OCI-LY1 (cell line): ENCODE data around the gene SLC29A2.

Experiments used
- H2AFZ ChIP-seq: fragments of 200-600 bp; sonication (generic), shearing (Covaris generic); 2 replicates; pipeline ENCODE4 v1.6.0; 2014; ENCODE audit warnings: antibody characterized with exemption, mild to moderate bottlenecking, low read length
- H3F3A ChIP-seq: fragments of 200-600 bp; sonication (generic), shearing (Covaris generic); 2 replicates; pipeline ENCODE4 v1.6.0; 2014; ENCODE audit warnings: mild to moderate bottlenecking, antibody characterized with exemption, low read length, moderate library complexity; ENCODE audit not compliant: insufficient read depth
- H3K27ac ChIP-seq: fragments of 200-600 bp; sonication (generic); 2 replicates; pipeline ENCODE4 v1.5.1; 2014; ENCODE audit warnings: low read length, mixed run types, mild to moderate bottlenecking, low read depth; ENCODE audit not compliant: poor library complexity, severe bottlenecking
- H3K27me3 ChIP-seq: fragments of 200-600 bp; sonication (generic); 2 replicates; pipeline ENCODE4 v1.6.0; 2014; ENCODE audit warnings: antibody characterized with exemption, mild to moderate bottlenecking, low read length, moderate library complexity; ENCODE audit not compliant: insufficient read depth
- H3K36me3 ChIP-seq: fragments of 200-600 bp; sonication (generic); 2 replicates; pipeline ENCODE4 v1.6.1; 2014; ENCODE audit warnings: mild to moderate bottlenecking, antibody characterized with exemption, low read length, moderate library complexity, mixed read lengths; ENCODE audit not compliant: insufficient read depth
- H3K4me1 ChIP-seq: fragments of 200-600 bp; sonication (generic); 2 replicates; pipeline ENCODE4 v1.5.1; 2014; ENCODE audit warnings: mild to moderate bottlenecking, low read length, moderate library complexity; ENCODE audit not compliant: insufficient read depth, severe bottlenecking
- H3K4me2 ChIP-seq: fragments of 200-600 bp; sonication (generic), shearing (Covaris generic); 2 replicates; pipeline ENCODE4 v1.6.1; 2014; ENCODE audit warnings: low read length
- H3K4me3 ChIP-seq: fragments of 200-600 bp; sonication (generic); 2 replicates; pipeline ENCODE4 v1.5.1; 2014; ENCODE audit warnings: low read length, low read depth, mild to moderate bottlenecking, mixed read lengths; ENCODE audit not compliant: poor library complexity, severe bottlenecking
- H3K79me2 ChIP-seq: fragments of 200-600 bp; shearing (Covaris generic); 2 replicates; pipeline ENCODE4 v1.6.1; 2016; ENCODE audit warnings: mixed run types, low read length, mixed read lengths; ENCODE audit not compliant: insufficient read depth
- H3K9ac ChIP-seq: fragments of 200-600 bp; sonication (generic), shearing (Covaris generic); 2 replicates; pipeline ENCODE4 v1.6.1; 2014; ENCODE audit warnings: mild to moderate bottlenecking, low read length, mixed read lengths
- H3K9me2 ChIP-seq: fragments of 200-600 bp; sonication (generic), shearing (Covaris generic); 2 replicates; pipeline ENCODE4 v1.6.1; 2014; ENCODE audit warnings: low read depth, mild to moderate bottlenecking, low read length, mixed read lengths
- H3K9me3 ChIP-seq: fragments of 200-600 bp; shearing (Covaris generic); 2 replicates; pipeline ENCODE4 v1.6.1; 2014; ENCODE audit warnings: low read length, mixed read lengths
- H4K20me1 ChIP-seq: fragments of 200-600 bp; sonication (generic), shearing (Covaris generic); 2 replicates; pipeline ENCODE4 v1.6.0; 2016; ENCODE audit warnings: mild to moderate bottlenecking, low read length; ENCODE audit not compliant: insufficient read depth
- CTCF ChIP-seq: fragments of 200-600 bp; sonication (generic), shearing (Covaris generic); IDR thresholded peaks from 2 replicates; pipeline ENCODE4 v1.5.1; 2017; ENCODE audit warnings: mild to moderate bottlenecking, antibody characterized with exemption, low read length, moderate library complexity, mixed read lengths
- EZH2 ChIP-seq: fragments of 200-600 bp; sonication (generic), shearing (Covaris generic); IDR thresholded peaks from 2 replicates; pipeline ENCODE4 v1.8.0; 2017; ENCODE audit warnings: borderline replicate concordance, mixed run types, mild to moderate bottlenecking, antibody characterized with exemption, low read length, moderate library complexity, mixed read lengths

The SLC29A2 gene

GRCh38 chr11:66340596-66341501 is 30.7 kb downstream of the SLC29A2 start:
- no peak overlapping the region for H2AFZ ChIP-seq
- no peaks in the 10 kb centered on the region for H3K9me2 ChIP-seq
- no peak overlapping the region for H3K9ac ChIP-seq
- H3K4me1 ChIP-seq: peaks cover 22% of the 10 kb centered on the region
- peaks cover 9% of the 10 kb centered on the region for H3K79me2 ChIP-seq
- no peak overlapping the region for H3K27ac ChIP-seq
- H4K20me1 ChIP-seq: no peaks in the 10 kb centered on the region
- no peaks in the 10 kb centered on the region for H3K9me3 ChIP-seq
- TF ChIP-seq CTCF: no peak
- no peak for TF ChIP-seq EZH2
- no peak overlapping the region for H3K4me3 ChIP-seq
- peaks cover 51% of the 10 kb centered on the region for H3K36me3 ChIP-seq
- H3F3A ChIP-seq: 0 out of 2 replicates have a peak, but pooled peaks cover 4% of the 10 kb centered on the region
- H3K27me3 ChIP-seq: no peaks in the 10 kb centered on the region
- H3K4me2 ChIP-seq: no peak overlapping the region

GRCh38 chr11:66339686-66340483 is 31.7 kb downstream of the SLC29A2 start:
- Histone ChIP-seq H3K27me3 (no peaks in the 10 kb centered on the region; the same call in 1 of the 2 replicates), H3K4me2 (no peak overlapping the region), H3K9ac (no peak overlapping the region), H3K79me2 (peaks cover 9% of the 10 kb centered on the region), H3K4me1 (peaks cover 14% of the 10 kb centered on the region), H3K36me3 (peaks cover 51% of the 10 kb centered on the region), H3K9me2 (no peaks in the 10 kb centered on the region), H3K4me3 (no peak overlapping the region), H3F3A (no peaks in the 10 kb centered on the region), H4K20me1 (no peaks in the 10 kb centered on the region), H2AFZ (no peak overlapping the region), H3K9me3 (no peaks in the 10 kb centered on the region), H3K27ac (no peak overlapping the region)
- TF ChIP-seq CTCF (no peak), EZH2 (no peak)

GRCh38 chr11:66339162-66339675 is 32.3 kb downstream of the SLC29A2 start:
- no peaks in the 10 kb centered on the region for H3K9me2 ChIP-seq
- H3K27me3 ChIP-seq: no peaks in the 10 kb centered on the region; the same call in 1 of the 2 replicates
- peaks cover 51% of the 10 kb centered on the region for H3K36me3 ChIP-seq
- H3K4me3 ChIP-seq: no peak overlapping the region
- TF ChIP-seq CTCF (no peak), EZH2 (no peak)
- H2AFZ ChIP-seq: no peak overlapping the region
- H3K9ac ChIP-seq: no peak overlapping the region
- peaks cover 6% of the 10 kb centered on the region for H3K79me2 ChIP-seq
- H4K20me1 ChIP-seq: no peaks in the 10 kb centered on the region
- H3K4me1 ChIP-seq: peaks cover 11% of the 10 kb centered on the region
- H3K27ac ChIP-seq: no peak overlapping the region
- no peak overlapping the region for H3K4me2 ChIP-seq
- H3K9me3 ChIP-seq: no peaks in the 10 kb centered on the region
- no peaks in the 10 kb centered on the region for H3F3A ChIP-seq
